MM.1S (cell line): Measurements from ENCODE around the gene CDYL2.

Source experiments
- DNase-seq: peaks from one replicate; pipeline ENCODE4 v3.0.0-alpha.2; 2015
- H2AFZ ChIP-seq: fragments of 300-600 bp; sonication (generic); 2 replicates; pipeline ENCODE4 v1.6.0; 2016; ENCODE audit warnings: antibody characterized with exemption, low read length
- H3F3A ChIP-seq: fragments of 300-600 bp; sonication (generic); 2 replicates; pipeline ENCODE4 v1.6.1; 2016; ENCODE audit warnings: mild to moderate bottlenecking, antibody characterized with exemption, low read length, moderate library complexity, mixed read lengths; ENCODE audit not compliant: insufficient read depth
- H3K27ac ChIP-seq: fragments of 300-600 bp; sonication (generic); 2 replicates; pipeline ENCODE4 v1.5.1; 2016; ENCODE audit warnings: mild to moderate bottlenecking, low read length
- H3K27me3 ChIP-seq: fragments of 300-600 bp; sonication (generic); replicated peaks from 2 replicates; pipeline ENCODE4 v1.6.0; 2016; ENCODE audit warnings: low read length; ENCODE audit not compliant: insufficient read depth
- H3K36me3 ChIP-seq: fragments of 300-600 bp; sonication (generic); replicated peaks from 2 replicates; pipeline ENCODE4 v1.6.1; 2016; ENCODE audit warnings: mild to moderate bottlenecking, low read length, mixed read lengths; ENCODE audit not compliant: insufficient read depth
- H3K4me1 ChIP-seq: fragments of 300-600 bp; sonication (generic); 2 replicates; pipeline ENCODE4 v1.6.1; 2016; ENCODE audit warnings: low read length, mixed read lengths
- H3K4me2 ChIP-seq: fragments of 300-600 bp; sonication (generic); 2 replicates; pipeline ENCODE4 v1.6.0; 2016; ENCODE audit warnings: low read depth, low read length
- H3K4me3 ChIP-seq: fragments of 300-600 bp; sonication (generic); 2 replicates; pipeline ENCODE4 v1.5.1; 2016; ENCODE audit warnings: low read length, mixed read lengths
- H3K79me2 ChIP-seq: fragments of 300-600 bp; sonication (generic); 2 replicates; pipeline ENCODE4 v1.6.1; 2016; ENCODE audit warnings: mixed run types, low read length, mixed read lengths
- H3K9ac ChIP-seq: fragments of 300-600 bp; sonication (generic); 2 replicates; pipeline ENCODE4 v1.6.1; 2016; ENCODE audit warnings: low read length, mixed read lengths
- H3K9me2 ChIP-seq: fragments of 300-600 bp; sonication (generic); replicated peaks from 2 replicates; pipeline ENCODE4 v1.6.1; 2016; ENCODE audit warnings: mild to moderate bottlenecking, low read length, mixed read lengths; ENCODE audit not compliant: insufficient read depth
- H3K9me3 ChIP-seq: fragments of 300-600 bp; sonication (generic); replicated peaks from 2 replicates; pipeline ENCODE4 v1.6.1; 2016; ENCODE audit warnings: mild to moderate bottlenecking, low read length, mixed read lengths; ENCODE audit not compliant: insufficient read depth
- H4K20me1 ChIP-seq: fragments of 300-600 bp; sonication (generic); 2 replicates; pipeline ENCODE4 v1.6.1; 2016; ENCODE audit warnings: mild to moderate bottlenecking, low read length, moderate library complexity, mixed read lengths; ENCODE audit not compliant: insufficient read depth
- EZH2 ChIP-seq: fragments of 300-600 bp; sonication (generic); optimal IDR thresholded peaks from 2 replicates; pipeline ENCODE3; 2017; ENCODE audit warnings: low read depth, mild to moderate bottlenecking, antibody characterized with exemption, low read length, mixed read lengths
- EZH2phosphoT487 ChIP-seq: fragments of 300-600 bp; sonication (generic); IDR thresholded peaks from 2 replicates; pipeline ENCODE4 v1.6.1; 2018; ENCODE audit warnings: antibody characterized with exemption, low read length
- TF ChIP-seq, protein P1 (sequence below): fragments of 300-600 bp; sonication (generic); IDR thresholded peaks from 2 replicates; pipeline ENCODE4 v1.5.1; 2016; ENCODE audit warnings: antibody characterized with exemption, low read length, mixed read lengths

Gene CDYL2, protein sequence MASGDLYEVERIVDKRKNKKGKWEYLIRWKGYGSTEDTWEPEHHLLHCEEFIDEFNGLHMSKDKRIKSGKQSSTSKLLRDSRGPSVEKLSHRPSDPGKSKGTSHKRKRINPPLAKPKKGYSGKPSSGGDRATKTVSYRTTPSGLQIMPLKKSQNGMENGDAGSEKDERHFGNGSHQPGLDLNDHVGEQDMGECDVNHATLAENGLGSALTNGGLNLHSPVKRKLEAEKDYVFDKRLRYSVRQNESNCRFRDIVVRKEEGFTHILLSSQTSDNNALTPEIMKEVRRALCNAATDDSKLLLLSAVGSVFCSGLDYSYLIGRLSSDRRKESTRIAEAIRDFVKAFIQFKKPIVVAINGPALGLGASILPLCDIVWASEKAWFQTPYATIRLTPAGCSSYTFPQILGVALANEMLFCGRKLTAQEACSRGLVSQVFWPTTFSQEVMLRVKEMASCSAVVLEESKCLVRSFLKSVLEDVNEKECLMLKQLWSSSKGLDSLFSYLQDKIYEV

DNA sequence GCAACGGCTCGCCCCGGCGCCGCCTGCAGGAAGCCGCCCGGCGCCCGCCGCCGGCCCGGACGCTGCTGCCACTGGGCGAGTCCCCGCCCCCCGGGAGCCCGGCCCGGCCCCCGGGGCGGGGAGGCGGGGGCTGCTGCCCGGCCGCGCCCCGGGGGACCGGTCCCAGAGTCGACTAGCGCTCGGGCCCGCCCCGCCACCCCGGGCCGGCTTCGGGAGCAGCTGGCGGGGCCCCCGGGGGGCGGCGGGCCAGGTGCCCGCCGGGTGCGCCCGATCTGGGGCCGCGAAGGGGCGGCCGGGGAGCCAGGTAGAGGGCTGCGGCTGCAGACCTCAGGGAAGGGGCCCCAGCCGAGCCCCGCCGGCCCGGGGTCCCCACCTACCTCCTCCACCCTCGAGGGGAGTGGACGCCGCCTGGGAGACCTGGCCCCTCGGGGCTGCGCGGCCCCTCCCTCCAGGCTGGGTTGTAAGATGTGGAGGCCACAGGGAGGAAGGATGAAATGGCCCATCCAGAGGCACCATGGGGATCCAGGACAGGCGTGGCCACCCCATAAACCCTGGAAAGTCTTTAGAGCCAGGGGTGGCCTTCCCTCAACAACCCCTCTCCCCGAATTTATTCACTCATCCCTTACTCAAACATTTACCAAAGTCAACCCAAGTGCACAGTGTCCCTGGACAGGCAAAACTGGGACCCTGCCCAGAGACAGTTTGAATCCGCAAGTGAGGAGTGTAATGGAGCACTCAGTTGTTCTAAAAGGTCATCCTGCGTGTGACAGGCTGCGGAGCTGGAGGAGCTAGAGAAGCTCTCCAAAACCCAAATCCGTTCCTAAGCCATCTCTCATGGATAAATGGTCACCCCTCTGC, at the start of gene CDYL2:
CDYL2 (minus strand) TSS at position 73 of the 858 bp plus-strand sequence. CDS start 425 bp downstream, outside the sequence.
- no peak within 1 kb of the TSS for H3K9ac ChIP-seq
- no peak within 1 kb of the TSS for H3K27ac ChIP-seq
- peak within 1 kb of the TSS; percentile 53; the same call in 1 of the 2 replicates for H3K4me3 ChIP-seq

DNA sequence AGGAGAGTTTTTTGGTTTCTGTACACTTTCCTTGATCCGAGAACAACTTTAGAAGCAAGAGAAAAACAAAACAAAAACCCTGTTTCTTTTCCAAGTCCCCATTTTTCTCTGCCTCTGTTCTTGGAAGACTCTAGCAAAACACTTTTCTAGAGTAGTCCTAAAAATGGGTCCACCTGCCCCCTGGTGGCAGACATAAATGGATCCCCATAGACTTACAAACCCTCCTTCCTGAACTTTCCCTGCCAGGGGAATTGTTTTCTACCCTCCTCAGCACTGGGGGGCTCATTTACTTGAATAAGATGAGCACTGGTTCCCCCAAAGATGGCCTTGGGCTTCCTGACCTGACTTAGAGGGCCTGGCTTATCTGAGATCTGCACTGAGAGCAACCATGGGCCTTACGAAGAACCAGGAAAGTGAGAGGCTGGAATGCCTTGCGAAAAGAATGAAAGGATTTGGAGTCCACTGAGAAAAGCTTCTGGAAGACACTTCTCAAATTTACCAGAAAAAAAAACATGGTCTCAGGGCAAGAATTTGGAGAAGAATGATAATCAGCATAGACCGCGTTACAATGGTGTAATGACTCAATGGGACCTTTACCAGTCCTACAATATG, 48.0 kb upstream of the CDYL2 start:
- Histone ChIP-seq H3K27me3 (no peaks in the 10 kb centered on the region), H3K9me3 (no peaks in the 10 kb centered on the region), H2AFZ (no peak overlapping the region), H3F3A (no peaks in the 10 kb centered on the region), H3K9me2 (no peaks in the 10 kb centered on the region), H3K36me3 (no peaks in the 10 kb centered on the region), H3K4me3 (no peak overlapping the region), H3K4me1 (no peaks in the 10 kb centered on the region), H3K79me2 (no peaks in the 10 kb centered on the region), H3K27ac (no peak overlapping the region), H4K20me1 (no peaks in the 10 kb centered on the region), H3K4me2 (no peak overlapping the region), H3K9ac (no peak overlapping the region)
- DNase-seq: peak; percentile 33
- TF ChIP-seq EZH2phosphoT487: no peak
- TF ChIP-seq, protein P1, sequence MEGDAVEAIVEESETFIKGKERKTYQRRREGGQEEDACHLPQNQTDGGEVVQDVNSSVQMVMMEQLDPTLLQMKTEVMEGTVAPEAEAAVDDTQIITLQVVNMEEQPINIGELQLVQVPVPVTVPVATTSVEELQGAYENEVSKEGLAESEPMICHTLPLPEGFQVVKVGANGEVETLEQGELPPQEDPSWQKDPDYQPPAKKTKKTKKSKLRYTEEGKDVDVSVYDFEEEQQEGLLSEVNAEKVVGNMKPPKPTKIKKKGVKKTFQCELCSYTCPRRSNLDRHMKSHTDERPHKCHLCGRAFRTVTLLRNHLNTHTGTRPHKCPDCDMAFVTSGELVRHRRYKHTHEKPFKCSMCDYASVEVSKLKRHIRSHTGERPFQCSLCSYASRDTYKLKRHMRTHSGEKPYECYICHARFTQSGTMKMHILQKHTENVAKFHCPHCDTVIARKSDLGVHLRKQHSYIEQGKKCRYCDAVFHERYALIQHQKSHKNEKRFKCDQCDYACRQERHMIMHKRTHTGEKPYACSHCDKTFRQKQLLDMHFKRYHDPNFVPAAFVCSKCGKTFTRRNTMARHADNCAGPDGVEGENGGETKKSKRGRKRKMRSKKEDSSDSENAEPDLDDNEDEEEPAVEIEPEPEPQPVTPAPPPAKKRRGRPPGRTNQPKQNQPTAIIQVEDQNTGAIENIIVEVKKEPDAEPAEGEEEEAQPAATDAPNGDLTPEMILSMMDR: peak; percentile 44

More for the DNA sequence above, at the start of gene CDYL2:
- DNase-seq: peak; percentile 48
- Histone ChIP-seq H3K36me3 (no peaks in the 10 kb centered on the region), H3K79me2 (no peaks in the 10 kb centered on the region), H3K9me3 (no peaks in the 10 kb centered on the region), H3K27me3 (no peaks in the 10 kb centered on the region), H3F3A (no peaks in the 10 kb centered on the region; the same call in 1 of the 2 replicates), H2AFZ (no peak within 1 kb of the TSS), H4K20me1 (no peaks in the 10 kb centered on the region), H3K4me2 (peak within 1 kb of the TSS; percentile 43; the same call in 1 of the 2 replicates), H3K9me2 (no peaks in the 10 kb centered on the region), H3K4me1 (no peaks in the 10 kb centered on the region)
- TF ChIP-seq, protein P1: no peak
- TF ChIP-seq EZH2phosphoT487 (no peak), EZH2 (no peak)

DNA sequence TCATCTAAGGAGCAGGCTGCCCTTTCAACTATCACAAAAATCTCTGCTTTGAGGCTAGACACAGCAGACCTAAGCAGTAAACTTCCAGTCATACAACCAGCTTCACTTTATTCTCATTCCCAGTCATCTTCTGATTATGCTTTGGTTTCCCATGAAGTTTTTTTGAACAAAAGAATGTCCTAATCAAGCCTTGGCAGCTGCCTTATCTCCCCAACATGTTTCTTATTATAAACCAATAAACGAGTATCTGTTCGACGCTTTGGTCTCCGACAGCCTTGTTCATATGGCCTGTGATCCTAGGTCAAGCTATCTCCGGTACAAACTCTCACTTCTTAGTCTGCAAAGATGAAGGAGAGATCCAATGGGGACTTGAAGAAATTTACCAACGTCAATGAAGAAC, 47.4 kb upstream of the CDYL2 start:
- TF ChIP-seq EZH2 (no peak), EZH2phosphoT487 (no peak)
- TF ChIP-seq, protein P1: no peak
- Histone ChIP-seq H3K4me1 (no peaks in the 10 kb centered on the region), H3K79me2 (no peaks in the 10 kb centered on the region), H3K9ac (no peak overlapping the region), H3K9me2 (no peaks in the 10 kb centered on the region), H3K36me3 (no peaks in the 10 kb centered on the region), H3K4me3 (no peak overlapping the region), H4K20me1 (no peaks in the 10 kb centered on the region), H3F3A (no peaks in the 10 kb centered on the region), H2AFZ (no peak overlapping the region), H3K27me3 (no peaks in the 10 kb centered on the region), H3K9me3 (no peaks in the 10 kb centered on the region), H3K27ac (no peak overlapping the region), H3K4me2 (no peak overlapping the region)
- no peak for DNase-seq
